Measurements from ENCODE around the gene NOL9. TPM values are rescaled to one million over a fixed set of nuclear protein-coding genes. Genes with fewer than 3 reads are reported as not detected.

Gene NOL9
- total and polyA plus RNA-seq, 9 of the 15 experiments (the other 6 are each of a cell fraction or from before 2014, with no cell fraction given), result 5.6 to 76.5 (median 47.3) TPM

GRCh38 chr1:6554031-6554906, at the start of gene NOL9 (continued):
- TF ChIP-seq ZNF407 (IDR thresholded peaks at IDR 0.05; ENCODE audit: low read depth) (no peak), ZNF384 (IDR thresholded peaks at IDR 0.05; ENCODE audit: low read depth, low read length) (peak; percentile 48; the same call in 1 of the 2 replicates), SP2 (IDR thresholded peaks at IDR 0.05; ENCODE audit: extremely low read depth, low read depth, low read length, poor library complexity, severe bottlenecking) (peak; percentile 70), ATF3 (IDR thresholded peaks at IDR 0.05) (no peak), ATF3 (CRISPR knock-in tag; conservative IDR thresholded peaks at IDR 0.05) (peak; percentile 43; the same call in 1 of the 2 replicates), HMG20A (CRISPR knock-in tag; conservative IDR thresholded peaks at IDR 0.05) (no peak), ZNF311 (CRISPR knock-in tag; IDR thresholded peaks at IDR 0.05) (no peak), ZNF431 (CRISPR knock-in tag; IDR thresholded peaks at IDR 0.05) (peak; percentile 67; the same call in 1 of the 2 replicates), XRCC5 (IDR thresholded peaks at IDR 0.05; ENCODE audit: low read depth, low read length) (peak; percentile 98), FOSL1 (tag; conservative IDR thresholded peaks at IDR 0.05) (0 out of 2 replicates have a peak, but pooled peaks have one; percentile 27), ZNF143 (CRISPR knock-in tag; IDR thresholded peaks at IDR 0.05) (no peak; the same call in 1 of the 2 replicates), SAP30 (IDR thresholded peaks at IDR 0.05; ENCODE audit: borderline replicate concordance, insufficient read depth, low read depth, low read length, poor library complexity, severe bottlenecking) (peak; percentile 95), TRIM28 (IDR thresholded peaks at IDR 0.05) (peak; percentile 72; the same call in 1 of the 2 replicates), THAP7 (CRISPR knock-in tag; IDR thresholded peaks at IDR 0.05) (no peak), LARP7 (IDR thresholded peaks at IDR 0.05) (no peak), ZNF280B (CRISPR knock-in tag; IDR thresholded peaks at IDR 0.05) (no peak)
